ENCODE measurements around the gene LAMA3.
"Not testable (repeated sequence)": the region's sequence is repeated elsewhere in the genome, so short reads cannot be mapped to it uniquely, and the experiment has no call there.

LAMA3 gene

GRCh38 chr18:23735021-23735464, 45.8 kb downstream of the LAMA3 start:
- DNase-seq = no peak

DNA sequence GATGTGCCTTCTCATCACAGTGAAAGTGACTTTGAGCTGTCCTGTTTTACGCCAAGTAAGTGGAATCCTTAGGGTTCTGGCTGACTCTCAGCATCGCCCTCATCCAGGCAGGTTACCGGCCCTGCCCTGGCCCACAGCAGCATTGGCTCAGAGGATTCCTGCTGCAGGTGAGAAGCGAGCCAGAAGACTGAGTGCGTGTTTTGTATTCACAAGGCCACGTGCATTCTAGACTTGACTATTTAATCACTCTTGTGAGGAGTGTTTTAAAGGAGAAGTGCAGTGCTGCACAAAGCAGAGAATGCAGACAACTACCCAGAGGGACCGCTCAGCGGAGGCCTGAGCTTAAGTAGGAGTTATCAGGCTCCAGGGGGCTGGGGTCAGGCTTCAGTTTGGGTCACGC, 48.3 kb downstream of the LAMA3 start:
- DNase-seq = no peak

DNA sequence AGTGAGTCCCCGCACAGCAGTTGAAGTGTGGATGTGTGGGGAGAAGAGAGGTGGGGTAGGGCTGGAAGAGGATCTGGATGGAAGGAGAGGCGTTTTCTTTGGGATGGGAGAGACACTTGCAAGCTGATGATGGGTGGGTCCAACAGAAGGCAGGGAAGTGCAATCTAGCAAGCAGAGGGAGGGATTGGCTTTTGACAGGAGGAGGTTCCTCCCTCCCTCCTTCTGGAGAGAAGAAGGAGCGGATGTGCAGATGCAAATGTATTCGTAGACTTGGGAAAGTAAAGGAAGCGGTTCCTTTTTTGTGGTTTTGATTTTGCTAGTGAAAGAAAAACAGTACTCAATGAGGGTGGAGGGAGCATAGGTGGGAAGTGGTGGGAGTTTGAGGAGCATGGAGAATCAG, 48.9 kb downstream of the LAMA3 start:
- DNase-seq = peak in 1 of 2 donors; percentile 2

DNA sequence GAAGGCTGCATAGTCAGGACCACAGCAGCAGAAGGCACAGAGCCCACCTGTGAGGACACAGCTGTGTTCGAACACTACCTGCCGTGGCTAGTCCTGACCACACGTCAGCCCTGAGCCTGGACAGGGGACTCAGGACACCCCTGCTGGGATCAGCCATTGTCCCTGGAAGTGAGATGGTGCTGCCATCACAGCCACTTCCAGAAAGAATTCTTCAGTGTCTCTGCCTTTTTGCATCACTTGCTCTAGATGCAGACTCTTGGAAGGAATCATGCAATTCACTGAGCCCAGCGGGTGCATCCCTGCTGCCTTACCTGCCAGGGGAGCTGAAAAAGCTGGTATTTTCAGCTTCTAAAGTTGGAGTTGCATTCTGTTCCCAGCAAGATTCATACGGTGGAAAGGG, 49.3 kb downstream of the LAMA3 start:
- DNase-seq = no peak

DNA sequence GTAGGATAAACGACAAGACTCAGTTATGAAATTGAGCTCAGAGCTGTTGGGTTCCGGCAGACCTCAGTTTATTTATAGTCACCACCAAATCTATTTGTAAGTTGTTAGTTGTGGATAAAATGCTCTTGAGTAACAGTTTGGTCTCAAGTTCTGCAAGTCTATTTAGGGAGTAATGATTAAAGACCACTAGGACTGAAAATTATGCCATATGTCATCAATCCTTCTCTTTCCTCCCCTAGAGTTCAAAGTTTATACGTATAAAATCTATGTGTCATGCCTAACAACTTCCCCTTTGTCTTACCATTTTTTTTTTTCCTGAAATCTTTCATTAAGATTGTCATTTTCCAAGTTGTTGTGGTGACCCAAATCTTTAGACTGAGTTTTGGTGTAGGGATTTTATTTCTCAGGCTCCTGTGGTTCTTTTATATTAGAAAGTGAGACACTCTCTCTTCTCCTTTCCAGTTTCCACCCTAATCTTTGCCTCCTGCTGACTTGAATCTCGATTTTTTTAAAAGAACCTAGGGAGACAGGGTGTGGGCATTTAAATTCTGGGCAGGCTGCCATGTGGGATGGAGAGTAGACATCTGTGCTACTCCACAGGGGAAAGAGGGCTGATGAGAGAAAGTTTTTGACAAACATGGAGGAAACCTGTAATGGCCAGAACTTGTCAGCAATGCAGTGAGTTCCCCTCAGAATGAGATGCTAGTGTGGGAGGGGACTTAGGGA, 51.0 kb downstream of the LAMA3 start:
- no peak for DNase-seq

- DNase-seq = not testable (repeated sequence)
These were observed 52.7 kb downstream of the LAMA3 start for GRCh38 chr18:23741967-23742366.

- DNase-seq = no peak
These were observed 54.6 kb downstream of the LAMA3 start for GRCh38 chr18:23743733-23744333.

DNA sequence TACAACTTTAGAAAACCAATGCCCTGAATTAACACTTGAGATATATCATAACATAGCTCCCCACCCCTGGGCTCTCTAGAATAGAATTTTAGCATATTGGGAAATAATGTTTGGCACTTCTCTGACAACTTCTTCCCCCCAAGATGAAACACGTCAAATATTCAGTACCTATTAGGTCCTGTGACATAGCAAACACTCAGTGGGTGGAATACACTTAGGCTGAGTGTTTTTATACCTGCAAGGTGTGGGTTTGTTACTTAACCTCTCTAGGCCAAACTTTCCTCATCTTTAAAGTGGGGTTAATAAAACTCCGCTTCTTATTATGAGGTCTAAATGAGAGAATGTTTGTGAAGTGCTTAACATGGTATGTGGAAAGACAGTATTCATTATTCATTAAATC, 56.1 kb downstream of the LAMA3 start:
- no peak for DNase-seq

DNA sequence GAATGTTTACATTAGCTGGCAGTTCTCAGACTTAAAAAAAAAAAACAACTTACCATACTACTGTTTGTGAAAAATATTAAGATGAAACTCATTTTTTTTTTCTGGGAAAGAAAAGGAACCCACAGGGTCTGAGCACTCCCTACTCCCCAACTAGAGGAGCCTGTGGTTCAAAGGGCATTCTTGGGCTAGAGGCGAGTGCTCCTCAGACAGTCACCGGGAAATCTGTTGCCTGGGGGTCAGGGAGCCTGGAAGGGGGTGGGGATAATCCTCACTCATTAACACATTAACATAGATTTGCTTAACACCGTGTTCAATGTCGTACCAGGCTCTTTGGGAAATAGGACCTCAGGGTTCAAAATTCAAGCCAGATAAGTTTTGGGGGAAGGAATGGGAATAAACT, 57.6 kb downstream of the LAMA3 start:
- DNase-seq = no peak

DNA sequence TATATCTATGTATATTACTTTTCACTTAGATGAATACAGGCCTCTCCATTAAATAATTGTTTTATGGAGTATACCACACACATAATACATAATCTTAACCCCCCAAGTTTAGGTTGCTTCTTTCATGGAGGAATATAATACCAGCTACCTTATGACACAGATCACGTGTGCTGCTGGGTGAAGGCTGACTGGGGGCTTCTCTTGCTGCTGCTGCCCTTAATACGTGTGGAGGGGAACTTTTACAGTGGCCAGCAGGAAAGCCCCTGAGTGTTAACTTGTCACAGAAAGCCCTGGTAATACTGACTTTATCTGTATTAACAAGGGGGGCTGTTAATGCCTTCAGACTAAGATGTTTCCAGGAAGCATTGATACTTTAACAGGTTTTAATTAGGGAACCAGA, 63.1 kb downstream of the LAMA3 start:
- no peak for DNase-seq

- DNase-seq = no peak
These were observed 63.5 kb downstream of the LAMA3 start for GRCh38 chr18:23752796-23753195.

- no peak for DNase-seq
These were observed 67.6 kb downstream of the LAMA3 start for GRCh38 chr18:23756590-23757436.

- DNase-seq = no peak
These were observed 68.1 kb downstream of the LAMA3 start for GRCh38 chr18:23757437-23757733.

DNA sequence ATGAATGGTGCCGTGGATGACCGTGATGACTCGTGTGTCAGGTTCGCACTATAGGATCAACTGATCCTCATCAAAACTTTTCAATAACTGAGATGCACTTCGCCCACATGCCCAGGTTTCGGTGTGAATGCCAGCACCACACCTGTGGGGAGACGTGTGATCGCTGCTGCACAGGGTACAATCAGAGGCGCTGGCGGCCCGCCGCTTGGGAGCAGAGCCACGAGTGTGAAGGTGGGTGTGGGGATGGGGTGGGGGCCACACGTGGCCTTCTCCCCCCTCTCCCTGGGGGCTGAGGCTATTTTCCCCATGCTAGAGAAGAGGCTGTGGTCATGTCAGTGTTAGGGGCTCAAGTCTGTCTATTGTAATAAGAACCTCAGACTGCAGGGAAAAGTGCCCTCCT, 69.0 kb downstream of the LAMA3 start:
- DNase-seq = no peak

- no peak for DNase-seq
These were observed 72.7 kb downstream of the LAMA3 start for GRCh38 chr18:23761941-23762340.

DNA sequence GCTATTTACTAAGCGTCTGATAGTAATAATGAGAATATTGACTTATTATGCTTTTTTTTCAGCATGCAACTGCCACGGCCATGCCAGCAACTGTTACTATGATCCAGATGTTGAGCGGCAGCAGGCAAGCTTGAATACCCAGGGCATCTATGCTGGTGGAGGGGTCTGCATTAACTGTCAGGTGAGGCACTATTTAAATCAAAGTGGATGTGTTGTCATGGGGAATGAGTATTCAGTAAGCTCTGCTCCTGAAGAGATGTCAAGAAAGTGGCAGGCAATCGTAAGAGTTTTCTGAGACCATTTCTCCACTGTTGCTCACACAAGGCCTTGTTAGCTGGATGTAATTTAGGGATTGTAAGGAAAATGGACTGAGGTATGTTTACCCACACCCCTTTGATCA, 74.1 kb downstream of the LAMA3 start:
- DNase-seq = no peak

- DNase-seq = no peak
These were observed 76.7 kb downstream of the LAMA3 start for GRCh38 chr18:23765931-23766330.

DNA sequence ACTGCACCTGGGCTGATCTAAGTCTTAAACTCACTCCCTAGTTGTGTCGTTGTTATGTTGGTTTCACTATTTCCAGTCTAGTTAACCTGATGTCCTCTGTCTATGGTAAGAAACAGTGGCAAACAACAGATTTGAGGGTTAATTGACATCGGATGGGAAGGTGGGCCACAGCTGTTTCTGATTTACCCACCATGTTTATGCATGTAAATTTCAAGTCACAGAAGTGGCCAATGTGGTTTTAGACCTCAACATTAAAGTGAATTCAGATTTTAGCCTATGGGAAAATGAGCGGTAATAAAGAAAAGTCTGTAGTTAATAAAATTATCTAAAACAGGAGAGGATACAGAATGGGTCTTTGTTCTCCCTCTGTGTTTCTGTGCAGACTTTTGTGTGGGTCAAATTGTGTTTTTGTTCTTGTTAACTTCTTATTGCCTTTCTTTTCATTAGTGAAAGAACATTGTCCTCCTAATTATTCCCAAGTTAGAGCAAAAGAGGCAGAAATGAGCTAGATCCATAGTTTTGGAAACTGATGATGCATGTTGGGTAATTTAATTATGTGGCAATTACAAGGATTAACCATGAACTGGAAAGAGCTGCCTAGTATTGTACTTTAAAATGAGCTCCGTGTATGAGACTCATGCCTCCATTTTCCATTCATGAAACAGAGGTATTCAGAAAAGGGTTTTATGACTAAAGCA, 83.2 kb downstream of the LAMA3 start:
- DNase-seq = no peak

- no peak for DNase-seq
These were observed 87.1 kb downstream of the LAMA3 start for GRCh38 chr18:23776306-23776705.

- DNase-seq = no peak
These were observed 89.6 kb downstream of the LAMA3 start for GRCh38 chr18:23778828-23779227.

GRCh38 chr18:23779696-23780303, 90.5 kb downstream of the LAMA3 start:
- no peak for DNase-seq

GRCh38 chr18:23784832-23785245, 95.6 kb downstream of the LAMA3 start:
- DNase-seq = no peak

- DNase-seq = no peak
These were observed 103.8 kb downstream of the LAMA3 start for GRCh38 chr18:23793051-23793450.
